CD4-positive, alpha-beta T cell treated with Interleukin-21 for 1 hour (primary cell): Measurements from ENCODE around the gene PHTF2.

Experiments
- DNase-seq: peaks from one replicate; pipeline ENCODE4 v3.0.0-alpha.2; 2020

Gene PHTF2

GRCh38 chr7:77881871-77882270 is 83.3 kb downstream of the PHTF2 start:
- DNase-seq = no peak

GRCh38 chr7:77885155-77885554 is 86.6 kb downstream of the PHTF2 start:
- DNase-seq = no peak

GRCh38 chr7:77887567-77887966 is 89.0 kb downstream of the PHTF2 start:
- DNase-seq = no peak

- DNase-seq = no peak
Observed at GRCh38 chr7:77888998-77889397, 90.4 kb downstream of the PHTF2 start.

GRCh38 chr7:77893813-77894212 is 95.2 kb downstream of the PHTF2 start:
- no peak for DNase-seq

GRCh38 chr7:77894574-77895091 is 96.1 kb downstream of the PHTF2 start:
- no peak for DNase-seq

GRCh38 chr7:77895905-77896304 is 97.3 kb downstream of the PHTF2 start:
- DNase-seq = no peak

- DNase-seq = no peak
Observed at GRCh38 chr7:77897004-77897547, 98.5 kb downstream of the PHTF2 start.

GRCh38 chr7:77899516-77899915 is 100.9 kb downstream of the PHTF2 start:
- DNase-seq = no peak

- no peak for DNase-seq
Observed at GRCh38 chr7:77903597-77903996, 105.0 kb downstream of the PHTF2 start.

- no peak for DNase-seq
Observed at GRCh38 chr7:77904252-77904651, 105.7 kb downstream of the PHTF2 start.

- DNase-seq = no peak
Observed at GRCh38 chr7:77907281-77907680, 108.7 kb downstream of the PHTF2 start.

- no peak for DNase-seq
Observed at GRCh38 chr7:77908664-77909063, 110.1 kb downstream of the PHTF2 start.

- DNase-seq = no peak
Observed at GRCh38 chr7:77910124-77910523, 111.6 kb downstream of the PHTF2 start.

- DNase-seq = no peak
Observed at GRCh38 chr7:77912293-77912692, 113.7 kb downstream of the PHTF2 start.

GRCh38 chr7:77913977-77914607 is 115.5 kb downstream of the PHTF2 start:
- DNase-seq = no peak

- no peak for DNase-seq
Observed at GRCh38 chr7:77917500-77918262, 119.1 kb downstream of the PHTF2 start.

GRCh38 chr7:77918676-77919075 is 120.1 kb downstream of the PHTF2 start:
- DNase-seq = no peak

GRCh38 chr7:77923419-77923818 is 124.8 kb downstream of the PHTF2 start:
- DNase-seq = no peak

GRCh38 chr7:77930496-77930895 is 131.9 kb downstream of the PHTF2 start:
- no peak for DNase-seq

- no peak for DNase-seq
Observed at GRCh38 chr7:77931841-77932240, 133.3 kb downstream of the PHTF2 start.

- no peak for DNase-seq
Observed at GRCh38 chr7:77933394-77933793, 134.8 kb downstream of the PHTF2 start.

GRCh38 chr7:77935652-77936348 is 137.2 kb downstream of the PHTF2 start:
- DNase-seq = no peak

GRCh38 chr7:77940647-77941046 is 142.1 kb downstream of the PHTF2 start:
- peak; percentile 11 for DNase-seq
